Astrocyte of the cerebellum (primary cell): ENCODE data around the gene ARSB.

Experiments used
- DNase-seq: peaks from one replicate; pipeline ENCODE4 v3.0.0-alpha.2; 2011; ENCODE audit warnings: low read depth
- H3K4me3 ChIP-seq: 2 replicates; pipeline ENCODE4 v1.5.1; 2011; ENCODE audit warnings: mild to moderate bottlenecking, low read depth, low read length, moderate library complexity
- CTCF ChIP-seq: IDR thresholded peaks from 2 replicates; pipeline ENCODE4 v1.5.1; 2012; ENCODE audit warnings: low read length, low read depth, moderate library complexity, mild to moderate bottlenecking; ENCODE audit errors: missing control alignments
- in situ Hi-C: cut with HindIII; loops from 2 replicates; pipeline ENCODE4 v1.10.0; 2017; ENCODE audit warnings: low sequenced_read_pairs

The ARSB gene

GRCh38 chr5:78798673-78799029 is 186.5 kb downstream of the ARSB start:
- no peak for TF ChIP-seq CTCF
- in situ Hi-C loops, result loop anchor here (5.0 kb wide), 1 partner anchor 51 kb away; no protein-coding TSS in a partner anchor
- no peak overlapping the region for H3K4me3 ChIP-seq
- no peak for DNase-seq

- TF ChIP-seq CTCF, result no peak
- no peak for DNase-seq
- no peak overlapping the region for H3K4me3 ChIP-seq
- in situ Hi-C loops, result loop anchor here (5.0 kb wide), 1 partner anchor 51 kb away; no protein-coding TSS in a partner anchor
Measured at GRCh38 chr5:78797936-78798672, 187.0 kb downstream of the ARSB start.

- DNase-seq, result no peak
- no peak for TF ChIP-seq CTCF
- in situ Hi-C loops, result loop anchor here (5.0 kb wide), 1 partner anchor 48 kb away; no protein-coding TSS in a partner anchor
- no peak overlapping the region for H3K4me3 ChIP-seq
Measured at GRCh38 chr5:78795757-78796156, 189.4 kb downstream of the ARSB start.

GRCh38 chr5:78794693-78795215 is 190.4 kb downstream of the ARSB start:
- TF ChIP-seq CTCF, result no peak
- no peak overlapping the region for H3K4me3 ChIP-seq
- in situ Hi-C loops, result loop anchor here (5.0 kb wide), 1 partner anchor 47 kb away; no protein-coding TSS in a partner anchor
- no peak for DNase-seq

GRCh38 chr5:78793907-78794662 is 191.0 kb downstream of the ARSB start:
- DNase-seq, result no peak

More at GRCh38 chr5:78793907-78794662, 191.0 kb downstream of the ARSB start:
- no peak for TF ChIP-seq CTCF
- no peak overlapping the region for H3K4me3 ChIP-seq
- in situ Hi-C loops, result no loop called here
